WERI-Rb-1 (cell line): ENCODE results near the gene NEURL4.

ENCODE experiments used
- DNase-seq: peaks from one replicate; pipeline ENCODE4 v3.0.0-alpha.2; 2020
- H3K27ac ChIP-seq: fragments of 250-450 bp; sonication (Bioruptor Pico); 2 replicates; pipeline ENCODE4 v1.5.1; 2020; ENCODE audit warnings: mild to moderate bottlenecking, moderate library complexity
- H3K27me3 ChIP-seq: fragments of 250-450 bp; sonication (Bioruptor Pico); 2 replicates; pipeline ENCODE4 v1.5.1; 2021; ENCODE audit warnings: mild to moderate bottlenecking, low read depth, moderate library complexity; ENCODE audit not compliant: insufficient read depth, severe bottlenecking
- H3K36me3 ChIP-seq: fragments of 250-450 bp; sonication (Bioruptor Pico); 2 replicates; pipeline ENCODE4 v1.5.1; 2020; ENCODE audit warnings: mild to moderate bottlenecking, moderate library complexity
- H3K4me3 ChIP-seq: 2 replicates; pipeline ENCODE4 v1.5.1; 2011; ENCODE audit warnings: low read depth, mild to moderate bottlenecking, control low read depth, low read length
- H3K9me3 ChIP-seq: fragments of 250-450 bp; sonication (Bioruptor Pico); 2 replicates; pipeline ENCODE4 v1.5.1; 2021; ENCODE audit warnings: mild to moderate bottlenecking, moderate library complexity; ENCODE audit not compliant: severe bottlenecking
- CTCF ChIP-seq: IDR thresholded peaks from 2 replicates; pipeline ENCODE4 v1.5.1; 2011; ENCODE audit warnings: low read depth, mild to moderate bottlenecking, control low read depth, inconsistent platforms, low read length

The NEURL4 gene

GRCh38 chr17:7289256-7290032 lies 39.7 kb downstream of the NEURL4 start:
- Histone ChIP-seq H3K36me3 (no peaks in the 10 kb centered on the region), H3K4me3 (no peak overlapping the region), H3K27me3 (no peaks in the 10 kb centered on the region), H3K9me3 (no peaks in the 10 kb centered on the region), H3K27ac (no peak overlapping the region)
- no peak for TF ChIP-seq CTCF
- DNase-seq = no peak

- H3K9me3 ChIP-seq = no peaks in the 10 kb centered on the region
- TF ChIP-seq CTCF = no peak
- H3K27me3 ChIP-seq = no peaks in the 10 kb centered on the region
- no peak for DNase-seq
- no peaks in the 10 kb centered on the region for H3K36me3 ChIP-seq
- no peak overlapping the region for H3K4me3 ChIP-seq
- no peak overlapping the region for H3K27ac ChIP-seq
These were observed 43.5 kb downstream of the NEURL4 start for GRCh38 chr17:7285679-7286078.

- Histone ChIP-seq H3K27me3 (no peaks in the 10 kb centered on the region), H3K27ac (no peak overlapping the region), H3K4me3 (no peak overlapping the region), H3K36me3 (no peaks in the 10 kb centered on the region), H3K9me3 (no peaks in the 10 kb centered on the region)
- DNase-seq = no peak
- TF ChIP-seq CTCF = no peak
These were observed 44.2 kb downstream of the NEURL4 start for GRCh38 chr17:7284911-7285310.

GRCh38 chr17:7283471-7284216 lies 45.5 kb downstream of the NEURL4 start:
- H3K27me3 ChIP-seq = no peaks in the 10 kb centered on the region
- H3K27ac ChIP-seq = no peak overlapping the region
- no peak for DNase-seq
- no peaks in the 10 kb centered on the region for H3K9me3 ChIP-seq
- no peak for TF ChIP-seq CTCF
- H3K4me3 ChIP-seq = no peak overlapping the region
- no peaks in the 10 kb centered on the region for H3K36me3 ChIP-seq

- no peaks in the 10 kb centered on the region for H3K36me3 ChIP-seq
- no peaks in the 10 kb centered on the region for H3K9me3 ChIP-seq
- H3K27me3 ChIP-seq = no peaks in the 10 kb centered on the region
- no peak for TF ChIP-seq CTCF
- no peak for DNase-seq
- H3K27ac ChIP-seq = no peak overlapping the region
- H3K4me3 ChIP-seq = peak overlapping the region; percentile 57
These were observed 46.3 kb downstream of the NEURL4 start for GRCh38 chr17:7282752-7283321.
